CD4-positive, alpha-beta T cell (primary cell): ENCODE results near the gene PKD2. TPM values are rescaled to one million over a fixed set of nuclear protein-coding genes. Genes with fewer than 3 reads are reported as not detected.
"Not testable (repeated sequence)": the region's sequence is repeated elsewhere in the genome, so short reads cannot be mapped to it uniquely, and the experiment has no call there.

ENCODE experiments used
- ATAC-seq: fragments of 200-7000 bp; cut with Tn5 transposase; one replicate; pipeline ENCODE4 v1.10.0; 2022; ENCODE audit warnings: mild to moderate bottlenecking; ENCODE audit not compliant: poor library complexity
- CTCF ChIA-PET: fragments of 350-600 bp; sonication (Branson Sonifier 250); formaldehyde crosslinking; loops from one replicate; lab custom pipeline; 2021; ENCODE audit warnings: antibody characterized with exemption, inconsistent platforms; lab: Charles Lee
- POLR2A ChIA-PET: fragments of 350-600 bp; sonication (Branson Sonifier 250); formaldehyde crosslinking; loops from one replicate; lab custom pipeline; 2021; ENCODE audit warnings: antibody characterized with exemption, inconsistent platforms; lab: Charles Lee
- DNase-seq, 14 experiments: peaks; one replicate each; pipeline ENCODE4 v3.0.0-alpha.2; 2013 to 2020; ENCODE audit warnings: mixed read lengths in 2 of 14
- H3K27ac ChIP-seq, 2 donors: one replicate each; pipeline versions ENCODE4 v1.5.1 to v1.7.0; 2013; ENCODE audit warnings: low read length in 2 of 2, low read depth in 1 of 2, mild to moderate bottlenecking in 1 of 2
- H3K27me3 ChIP-seq, 2 experiments: 1 replicate in 1 of 2; 2 replicates in 1 of 2; pipeline versions ENCODE4 v1.6.1 to v1.7.0; 2013; ENCODE audit warnings: low read length in 2 of 2, control low read depth in 1 of 2, mild to moderate bottlenecking in 1 of 2, moderate library complexity in 1 of 2; ENCODE audit not compliant: insufficient read depth in 2 of 2, control insufficient read depth in 1 of 2
- H3K36me3 ChIP-seq: one replicate; pipeline ENCODE4 v1.6.1; 2013; ENCODE audit warnings: low read length, control low read depth; ENCODE audit not compliant: insufficient read depth
- H3K4me1 ChIP-seq: one replicate; pipeline ENCODE4 v1.6.1; 2013; ENCODE audit warnings: low read length, control low read depth; ENCODE audit not compliant: insufficient read depth
- H3K4me3 ChIP-seq: one replicate; pipeline ENCODE4 v1.5.1; 2013; ENCODE audit warnings: mild to moderate bottlenecking, low read length, moderate library complexity
- H3K9me3 ChIP-seq, 2 experiments: 1 replicate in 1 of 2; 2 replicates in 1 of 2; pipeline versions ENCODE4 v1.6.1 to v1.7.0; 2013; ENCODE audit warnings: low read length in 2 of 2, mild to moderate bottlenecking in 2 of 2, control low read depth in 1 of 2, moderate library complexity in 1 of 2; ENCODE audit not compliant: control insufficient read depth in 1 of 2, insufficient read depth in 1 of 2
- H3K27ac Mint-ChIP-seq: one replicate; pipeline ENCODE4 v1.8.0; 2020; ENCODE audit warnings: mixed read lengths
- H3K27me3 Mint-ChIP-seq: one replicate; pipeline ENCODE4 v1.8.0; 2021; ENCODE audit warnings: mixed read lengths
- H3K36me3 Mint-ChIP-seq: one replicate; pipeline ENCODE4 v1.8.0; 2021; ENCODE audit warnings: low read depth, mixed read lengths
- H3K4me1 Mint-ChIP-seq: one replicate; pipeline ENCODE4 v1.8.0; 2021; ENCODE audit warnings: low read depth, mixed read lengths
- H3K4me3 Mint-ChIP-seq: one replicate; pipeline ENCODE4 v1.8.0; 2020; ENCODE audit warnings: mild to moderate bottlenecking, mixed read lengths
- H3K9me3 Mint-ChIP-seq: one replicate; pipeline ENCODE4 v1.8.0; 2020; ENCODE audit warnings: mixed read lengths
- CTCF ChIP-seq: fragments of 200-600 bp; IDR thresholded peaks from one replicate; pipeline ENCODE4 v1.8.0; 2022; ENCODE audit warnings: antibody characterized with exemption, mild to moderate bottlenecking
- intact Hi-C, 2 experiments: fragments of 100-400 bp; cut with DNase I in 1 of 2; cut with micrococcal nuclease in 1 of 2; formaldehyde crosslinking; loops; one replicate each; pipeline versions ENCODE4 v1.15.1 to v1.9.0; 2023 to 2025; cut with DNase I, micrococcal nuclease
- total RNA-seq, 174 experiments: library from RNA in 2 of 174; stranded (reverse) in 2 of 174; gene quantifications; one replicate each; pipeline ENCODE4 v1.2.3 and lab custom pipeline; 2021 to 2026

Gene PKD2
- total RNA-seq, 2 experiments from 2014 or later: 4.1 to 4.3 TPM

GRCh38 chr4:87989765-87990164, 17.7 kb upstream of the PKD2 start:
- Mint-ChIP-seq H3K27ac (no peak overlapping the region), H3K27me3 (peaks cover 17% of the 10 kb centered on the region), H3K36me3 (no peaks in the 10 kb centered on the region), H3K4me3 (no peak overlapping the region), H3K4me1 (peaks cover 8% of the 10 kb centered on the region), H3K9me3 (no peaks in the 10 kb centered on the region)
- POLR2A ChIA-PET: no interaction called here
- Histone ChIP-seq H3K27ac (no peak overlapping the region), H3K27me3 (peaks cover 0 to 10% of the 10 kb centered on the region in 2 experiments), H3K4me3 (no peak overlapping the region), H3K4me1 (peaks cover 4% of the 10 kb centered on the region), H3K9me3 (no peaks in the 10 kb centered on the region), H3K36me3 (no peaks in the 10 kb centered on the region)
- DNase-seq (no peak), ATAC-seq (no peak)
- CTCF ChIA-PET: no interaction called here
- TF ChIP-seq CTCF: no peak
- intact Hi-C loops: no loop called here

- Histone ChIP-seq H3K36me3 (no peaks in the 10 kb centered on the region), H3K4me1 (peaks cover 4% of the 10 kb centered on the region), H3K27ac (no peak overlapping the region), H3K27me3 (peaks cover 0 to 6% of the 10 kb centered on the region in 2 experiments), H3K9me3 (no peaks in the 10 kb centered on the region), H3K4me3 (no peak overlapping the region)
- Mint-ChIP-seq H3K27me3 (peaks cover 19% of the 10 kb centered on the region), H3K4me3 (no peak overlapping the region), H3K4me1 (peaks cover 8% of the 10 kb centered on the region), H3K9me3 (no peaks in the 10 kb centered on the region), H3K36me3 (no peaks in the 10 kb centered on the region), H3K27ac (no peak overlapping the region)
- no peak for TF ChIP-seq CTCF
- POLR2A ChIA-PET: no interaction called here
- no peak for DNase-seq
- no peak for ATAC-seq
- CTCF ChIA-PET: interaction anchor here (1.1 kb wide), 1 partner anchor 22 kb away, joined by 3 read pairs; no protein-coding TSS in a partner anchor
- intact Hi-C loops: no loop called here
These were observed 12.0 kb upstream of the PKD2 start for GRCh38 chr4:87995435-87995834.

GRCh38 chr4:87999191-87999691, 8.2 kb upstream of the PKD2 start:
- H3K27me3 ChIP-seq, H3K36me3 ChIP-seq, H3K9me3 Mint-ChIP-seq, H3K4me3 Mint-ChIP-seq, H3K4me3 ChIP-seq, POLR2A ChIA-PET, H3K4me1 ChIP-seq, H3K27ac Mint-ChIP-seq, H3K4me1 Mint-ChIP-seq, H3K9me3 ChIP-seq, H3K27ac ChIP-seq, ATAC-seq, CTCF ChIA-PET, intact Hi-C loops, H3K36me3 Mint-ChIP-seq, DNase-seq: not testable (repeated sequence)
- peaks cover 17% of the 10 kb centered on the region for H3K27me3 Mint-ChIP-seq

DNA sequence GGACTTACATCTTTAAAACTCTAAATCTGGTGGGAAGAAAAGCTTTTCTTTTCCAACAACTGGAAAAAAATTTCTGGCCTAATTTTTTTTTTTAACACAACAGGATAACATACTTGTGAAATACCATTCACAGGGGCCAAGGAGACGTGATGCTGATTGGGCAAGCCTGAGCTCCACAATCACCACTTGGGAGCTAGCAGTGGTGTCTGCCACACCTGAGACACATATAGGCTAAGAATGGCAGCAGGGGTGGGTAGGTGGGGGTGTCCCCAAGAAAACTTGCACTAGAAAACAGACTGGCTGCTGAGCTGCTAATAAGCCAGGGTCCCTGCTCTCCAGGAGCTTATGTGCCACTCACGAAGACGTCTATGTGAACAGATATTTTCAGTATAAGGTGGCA, 5.6 kb upstream of the PKD2 start:
- DNase-seq: no peak
- peaks cover 4% of the 10 kb centered on the region for H3K27me3 Mint-ChIP-seq
- no peak for TF ChIP-seq CTCF

More for the DNA sequence above, 5.6 kb upstream of the PKD2 start:
- ATAC-seq: no peak
- Histone ChIP-seq H3K4me1 (peaks cover 1% of the 10 kb centered on the region), H3K9me3 (no peaks in the 10 kb centered on the region), H3K36me3 (no peaks in the 10 kb centered on the region), H3K27ac (no peak overlapping the region), H3K4me3 (no peak overlapping the region), H3K27me3 (no peaks in the 10 kb centered on the region)
- no peak overlapping the region for H3K4me3 Mint-ChIP-seq
- intact Hi-C loops: loop anchor here in 1 of 2 experiments (10.0 kb wide), 1 partner anchor 1113 kb away; the partner anchor contains the start of gene TIGD2
- POLR2A ChIA-PET: no interaction called here
- H3K27ac Mint-ChIP-seq: no peak overlapping the region
- no peaks in the 10 kb centered on the region for H3K9me3 Mint-ChIP-seq
- peaks cover 6% of the 10 kb centered on the region for H3K4me1 Mint-ChIP-seq
- peaks cover 6% of the 10 kb centered on the region for H3K36me3 Mint-ChIP-seq
- CTCF ChIA-PET: interaction anchor here (1.1 kb wide), 1 partner anchor 29 kb away, joined by 4 read pairs; no protein-coding TSS in a partner anchor
